SU-DHL-6 (cell line): Measurements from ENCODE around the gene RAB40C.
A peak's percentile ranks its signal among the peaks of the same experiment; 100 is the strongest.

Experiments used
- H2AFZ ChIP-seq: fragments of 200-600 bp; sonication (generic); 2 replicates; pipeline ENCODE4 v1.6.1; 2014; ENCODE audit warnings: low read depth, mild to moderate bottlenecking, moderate library complexity, mixed read lengths, antibody characterized with exemption, low read length; ENCODE audit not compliant: severe bottlenecking
- H3F3A ChIP-seq: fragments of 200-600 bp; shearing (Covaris generic); 2 replicates; pipeline ENCODE4 v1.6.0; 2016; ENCODE audit warnings: antibody characterized with exemption, mild to moderate bottlenecking; ENCODE audit not compliant: insufficient read depth
- H3K27ac ChIP-seq: fragments of 200-600 bp; sonication (generic); 2 replicates; pipeline ENCODE4 v1.5.1; 2016; ENCODE audit warnings: low read depth, mild to moderate bottlenecking, low read length, moderate library complexity, mixed read lengths
- H3K27me3 ChIP-seq: fragments of 200-600 bp; sonication (generic), shearing (Covaris generic); 2 replicates; pipeline ENCODE4 v1.6.0; 2014; ENCODE audit warnings: mild to moderate bottlenecking, low read length
- H3K36me3 ChIP-seq: fragments of 200-600 bp; sonication (generic); 2 replicates; pipeline ENCODE4 v1.6.1; 2014; ENCODE audit warnings: mild to moderate bottlenecking, low read length, mixed read lengths
- H3K4me2 ChIP-seq: fragments of 300-600, 200-600 bp; shearing (Covaris generic), sonication (generic); 2 replicates; pipeline ENCODE4 v1.6.0; 2014; ENCODE audit warnings: low read length, low read depth, mild to moderate bottlenecking; ENCODE audit not compliant: poor library complexity, severe bottlenecking
- H3K4me3 ChIP-seq: fragments of 200-600 bp; sonication (generic); 2 replicates; pipeline ENCODE4 v1.5.1; 2014; ENCODE audit warnings: antibody characterized with exemption, low read length, mild to moderate bottlenecking, mixed read lengths; ENCODE audit not compliant: insufficient read depth, poor library complexity, severe bottlenecking
- H3K79me2 ChIP-seq: fragments of 200-600 bp; sonication (generic); 2 replicates; pipeline ENCODE4 v1.6.1; 2014; ENCODE audit warnings: mild to moderate bottlenecking, low read length, moderate library complexity; ENCODE audit not compliant: insufficient read depth
- H3K9ac ChIP-seq: fragments of 200-600 bp; sonication (generic); 2 replicates; pipeline ENCODE4 v1.7.0; 2014; ENCODE audit warnings: mild to moderate bottlenecking, low read length
- H3K9me2 ChIP-seq: fragments of 200-600 bp; sonication (generic); replicated peaks from 2 replicates; pipeline ENCODE4 v1.6.1; 2014; ENCODE audit warnings: low read length; ENCODE audit not compliant: insufficient read depth
- H3K9me3 ChIP-seq: fragments of 200-600 bp; sonication (generic); 2 replicates; pipeline ENCODE4 v1.6.1; 2014; ENCODE audit warnings: low read length, mixed read lengths; ENCODE audit not compliant: insufficient read depth
- H4K20me1 ChIP-seq: fragments of 200-600 bp; sonication (generic); 2 replicates; pipeline ENCODE4 v1.6.1; 2014; ENCODE audit warnings: low read depth, mild to moderate bottlenecking, antibody characterized with exemption, low read length, moderate library complexity, mixed read lengths
- EZH2phosphoT487 ChIP-seq: fragments of 200-600 bp; sonication (generic), shearing (Covaris generic); conservative IDR thresholded peaks from 2 replicates; pipeline ENCODE4 v1.6.1; 2018; ENCODE audit warnings: mild to moderate bottlenecking, antibody characterized with exemption, low read length, moderate library complexity, mixed read lengths
- TF ChIP-seq, protein P1 (sequence below): fragments of 200-600 bp; sonication (generic); IDR thresholded peaks from one replicate; pipeline ENCODE4 v1.5.1; 2017; ENCODE audit warnings: antibody characterized with exemption, mild to moderate bottlenecking, low read length, moderate library complexity; ENCODE audit not compliant: insufficient read depth, poor library complexity, severe bottlenecking

RAB40C gene

GRCh38 chr16:609984-610383 is 20.1 kb downstream of the RAB40C start:
- no peaks in the 10 kb centered on the region for H3K79me2 ChIP-seq
- no peaks in the 10 kb centered on the region for H3K9me2 ChIP-seq
- H3K9me3 ChIP-seq, result no peaks in the 10 kb centered on the region
- no peaks in the 10 kb centered on the region for H3K27me3 ChIP-seq
- no peaks in the 10 kb centered on the region for H4K20me1 ChIP-seq
- no peak overlapping the region for H3K27ac ChIP-seq
- no peaks in the 10 kb centered on the region for H3F3A ChIP-seq
- H3K4me3 ChIP-seq, result no peak overlapping the region
- H3K9ac ChIP-seq, result no peak overlapping the region
- TF ChIP-seq, protein P1, sequence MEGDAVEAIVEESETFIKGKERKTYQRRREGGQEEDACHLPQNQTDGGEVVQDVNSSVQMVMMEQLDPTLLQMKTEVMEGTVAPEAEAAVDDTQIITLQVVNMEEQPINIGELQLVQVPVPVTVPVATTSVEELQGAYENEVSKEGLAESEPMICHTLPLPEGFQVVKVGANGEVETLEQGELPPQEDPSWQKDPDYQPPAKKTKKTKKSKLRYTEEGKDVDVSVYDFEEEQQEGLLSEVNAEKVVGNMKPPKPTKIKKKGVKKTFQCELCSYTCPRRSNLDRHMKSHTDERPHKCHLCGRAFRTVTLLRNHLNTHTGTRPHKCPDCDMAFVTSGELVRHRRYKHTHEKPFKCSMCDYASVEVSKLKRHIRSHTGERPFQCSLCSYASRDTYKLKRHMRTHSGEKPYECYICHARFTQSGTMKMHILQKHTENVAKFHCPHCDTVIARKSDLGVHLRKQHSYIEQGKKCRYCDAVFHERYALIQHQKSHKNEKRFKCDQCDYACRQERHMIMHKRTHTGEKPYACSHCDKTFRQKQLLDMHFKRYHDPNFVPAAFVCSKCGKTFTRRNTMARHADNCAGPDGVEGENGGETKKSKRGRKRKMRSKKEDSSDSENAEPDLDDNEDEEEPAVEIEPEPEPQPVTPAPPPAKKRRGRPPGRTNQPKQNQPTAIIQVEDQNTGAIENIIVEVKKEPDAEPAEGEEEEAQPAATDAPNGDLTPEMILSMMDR, result no peak
- TF ChIP-seq EZH2phosphoT487, result no peak
- no peak overlapping the region for H3K4me2 ChIP-seq
- no peak overlapping the region for H2AFZ ChIP-seq
- H3K36me3 ChIP-seq, result no peaks in the 10 kb centered on the region

DNA sequence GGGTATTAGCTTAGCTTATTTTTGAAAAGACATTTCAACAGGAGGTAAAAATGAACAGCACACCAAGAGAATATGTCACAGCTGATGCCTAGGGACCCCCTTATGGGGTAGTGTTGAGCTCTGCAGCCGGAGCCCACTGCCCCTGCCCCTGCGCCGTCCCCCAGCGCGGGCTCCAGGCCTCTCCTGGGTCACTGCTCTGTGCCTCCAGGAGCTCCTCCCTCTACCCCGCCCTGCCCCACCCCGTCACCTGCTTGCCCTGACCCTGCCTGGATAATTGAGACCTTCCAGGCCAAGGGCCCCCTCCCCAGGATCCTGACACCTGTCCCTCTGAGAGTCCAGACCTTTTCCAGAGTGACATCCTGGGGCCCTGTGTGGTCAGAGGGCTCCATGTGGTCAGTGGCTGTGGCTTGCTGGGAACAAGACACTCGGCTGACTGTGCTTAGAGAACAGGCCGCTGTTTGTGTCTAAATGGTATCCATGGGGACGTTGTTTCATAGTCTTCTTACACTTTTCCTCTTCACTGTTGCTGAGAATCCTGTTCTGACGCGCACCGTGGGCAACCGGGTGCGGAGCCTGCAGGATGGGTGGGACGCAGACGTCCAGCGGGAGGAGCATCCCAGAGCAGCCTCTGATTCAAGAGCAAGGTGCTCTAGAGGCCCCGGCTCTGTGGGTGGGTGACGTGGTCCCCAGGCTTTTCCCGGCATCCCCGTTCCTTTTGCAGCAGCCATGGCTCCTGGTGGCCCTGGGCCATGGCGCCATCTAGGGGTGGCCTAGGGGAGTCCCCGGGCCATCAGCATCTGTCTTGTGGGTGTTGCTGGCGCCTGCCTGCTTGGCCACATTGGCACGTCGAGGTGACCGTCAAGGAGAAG is 20.9 kb downstream of the RAB40C start:
- TF ChIP-seq EZH2phosphoT487, result no peak
- TF ChIP-seq, protein P1, result peak; percentile 35
- H3K9ac ChIP-seq, result no peak overlapping the region
- H3K4me3 ChIP-seq, result no peak overlapping the region
- no peaks in the 10 kb centered on the region for H3K79me2 ChIP-seq
- no peaks in the 10 kb centered on the region for H3K9me3 ChIP-seq
- H3K4me2 ChIP-seq, result no peak overlapping the region
- no peaks in the 10 kb centered on the region for H3K27me3 ChIP-seq
- H4K20me1 ChIP-seq, result no peaks in the 10 kb centered on the region
- no peak overlapping the region for H3K27ac ChIP-seq
- no peaks in the 10 kb centered on the region for H3K9me2 ChIP-seq
- no peaks in the 10 kb centered on the region for H3F3A ChIP-seq
- H2AFZ ChIP-seq, result no peak overlapping the region
- H3K36me3 ChIP-seq, result no peaks in the 10 kb centered on the region

DNA sequence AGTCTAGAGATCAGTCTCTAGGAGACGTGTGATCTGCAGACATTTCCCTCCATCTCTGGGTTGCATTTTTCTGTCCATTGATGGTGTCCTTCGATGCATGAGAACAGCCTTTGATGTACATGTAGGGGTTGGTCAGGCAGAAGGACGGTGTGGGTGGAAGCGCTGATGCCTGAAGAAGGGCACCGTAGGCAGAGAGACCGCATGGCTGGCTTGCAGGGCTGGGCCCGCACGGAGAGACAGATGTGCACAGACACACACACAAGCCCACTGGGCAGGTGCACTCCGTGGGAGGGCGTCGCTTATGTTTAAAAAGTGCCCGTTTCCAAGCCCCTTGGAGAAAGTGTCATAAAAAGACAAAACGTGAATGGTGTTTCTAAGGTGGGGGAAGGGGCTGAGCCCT is 25.3 kb downstream of the RAB40C start:
- no peak overlapping the region for H3K9ac ChIP-seq
- no peak overlapping the region for H3K4me2 ChIP-seq
- no peaks in the 10 kb centered on the region for H3K79me2 ChIP-seq
- no peaks in the 10 kb centered on the region for H4K20me1 ChIP-seq
- no peak overlapping the region for H2AFZ ChIP-seq
- no peak overlapping the region for H3K4me3 ChIP-seq
- H3F3A ChIP-seq, result no peaks in the 10 kb centered on the region
- H3K9me2 ChIP-seq, result no peaks in the 10 kb centered on the region
- no peaks in the 10 kb centered on the region for H3K36me3 ChIP-seq
- no peak overlapping the region for H3K27ac ChIP-seq
- H3K27me3 ChIP-seq, result no peaks in the 10 kb centered on the region
- no peaks in the 10 kb centered on the region for H3K9me3 ChIP-seq
- no peak for TF ChIP-seq EZH2phosphoT487
- TF ChIP-seq, protein P1, result no peak
